DMS53 treated with DMSO at 0.1 percent for 48 hours (cell line): ENCODE measurements around the gene SPI1.
"Not testable (repeated sequence)": the region's sequence is repeated elsewhere in the genome, so short reads cannot be mapped to it uniquely, and the experiment has no call there.

ENCODE experiments used
- DNase-seq: peaks from one replicate; lab custom pipeline; 2025; ENCODE audit not compliant: unreplicated experiment; lab: John Stamatoyannopoulos, UW

The SPI1 gene

DNA sequence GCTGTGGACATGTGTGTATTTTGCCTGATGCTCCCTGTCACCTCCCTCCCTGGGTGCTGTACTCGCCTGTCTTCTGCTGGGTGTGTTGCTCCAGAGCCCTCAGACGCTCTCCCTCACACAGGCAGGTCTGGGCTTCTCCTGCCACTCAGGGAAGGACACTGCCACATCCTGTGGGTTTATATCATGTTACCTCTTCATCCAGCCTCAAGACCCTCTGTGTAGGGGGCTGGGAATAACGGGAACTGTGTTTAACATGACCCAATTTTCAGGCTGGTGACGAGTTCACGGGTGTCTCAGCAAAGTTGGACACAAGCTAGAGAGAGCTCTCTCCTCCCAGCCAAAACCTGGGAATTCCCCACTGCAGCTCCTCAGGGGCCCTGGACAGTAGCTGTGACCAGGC is 50.4 kb downstream of the SPI1 start:
- DNase-seq, result no peak

DNA sequence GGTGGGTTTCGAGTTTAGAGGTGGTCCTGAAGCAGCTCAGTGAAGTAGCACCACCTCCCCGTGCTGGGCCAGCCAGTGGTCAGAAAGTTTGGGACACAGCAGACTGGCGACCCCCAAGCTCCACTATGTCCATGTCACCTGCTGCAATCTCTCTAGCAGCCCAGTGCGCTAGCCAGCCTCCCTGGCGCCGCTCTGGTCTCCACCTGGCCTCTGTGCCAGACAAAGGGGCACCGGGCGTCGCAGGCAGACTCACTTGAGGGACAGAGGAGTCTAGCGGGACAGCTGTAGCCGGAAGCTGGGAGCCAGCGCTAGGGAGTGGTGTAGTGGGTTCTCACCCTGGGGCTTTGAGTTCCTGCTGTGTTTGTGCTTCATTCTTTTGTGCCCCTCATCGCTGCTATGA is 51.3 kb downstream of the SPI1 start:
- no peak for DNase-seq

DNA sequence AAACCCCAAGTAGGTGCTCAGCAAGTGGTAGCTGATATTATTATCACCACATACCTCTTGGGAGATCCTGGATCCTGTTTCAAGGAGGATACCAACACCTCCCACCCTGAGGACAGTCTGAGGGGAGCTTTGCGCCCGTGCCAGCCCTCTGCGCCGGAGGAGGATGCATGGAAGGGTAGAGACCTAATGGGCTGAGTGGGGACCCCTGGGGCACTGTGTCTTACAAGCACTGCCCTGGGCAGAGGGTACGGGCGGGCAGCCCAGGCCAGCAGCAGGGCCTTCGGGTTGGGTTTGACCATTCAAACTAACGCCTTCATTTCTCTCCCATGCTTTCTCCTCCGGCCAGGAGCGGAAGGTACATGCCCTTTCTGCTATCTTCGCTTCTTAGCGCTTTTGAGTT is 52.1 kb downstream of the SPI1 start:
- no peak for DNase-seq

DNA sequence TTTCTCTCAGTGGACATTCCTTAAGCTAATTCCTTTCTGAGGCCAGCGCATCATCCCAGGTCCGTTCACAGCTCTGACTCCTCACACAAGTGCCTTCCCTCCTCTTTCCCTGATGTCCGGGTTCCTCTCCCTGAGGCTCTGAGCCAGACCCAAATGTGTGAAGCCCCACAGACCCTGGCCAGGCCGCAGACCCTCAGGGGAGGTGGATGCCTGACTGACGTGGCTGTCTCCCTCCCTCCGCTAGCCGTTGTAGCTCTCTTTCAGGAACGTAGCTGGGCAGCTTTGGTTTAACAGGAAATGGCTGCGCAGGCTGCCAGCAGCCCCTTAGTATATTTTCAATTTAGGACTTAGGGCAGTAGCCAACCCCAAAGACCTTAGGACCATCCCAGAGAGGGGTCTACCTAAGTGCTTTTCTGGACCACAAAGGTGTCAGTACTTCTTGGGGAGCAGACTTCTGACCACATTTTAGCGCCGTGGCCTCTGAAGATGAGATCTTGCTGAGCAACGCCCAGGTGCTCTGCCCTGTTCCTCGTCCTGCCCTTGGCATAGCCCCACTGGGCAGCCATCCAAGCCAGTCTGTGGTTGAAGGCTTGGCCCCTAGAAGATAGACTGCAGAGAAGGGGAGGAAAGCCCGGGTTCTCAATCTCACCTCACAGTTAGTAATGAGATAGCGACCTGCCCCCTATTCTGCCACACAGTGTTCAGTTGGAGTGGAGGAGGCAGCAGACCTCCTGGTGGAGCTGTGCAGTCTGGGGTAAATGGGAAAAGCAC is 52.9 kb downstream of the SPI1 start:
- DNase-seq, result no peak

DNA sequence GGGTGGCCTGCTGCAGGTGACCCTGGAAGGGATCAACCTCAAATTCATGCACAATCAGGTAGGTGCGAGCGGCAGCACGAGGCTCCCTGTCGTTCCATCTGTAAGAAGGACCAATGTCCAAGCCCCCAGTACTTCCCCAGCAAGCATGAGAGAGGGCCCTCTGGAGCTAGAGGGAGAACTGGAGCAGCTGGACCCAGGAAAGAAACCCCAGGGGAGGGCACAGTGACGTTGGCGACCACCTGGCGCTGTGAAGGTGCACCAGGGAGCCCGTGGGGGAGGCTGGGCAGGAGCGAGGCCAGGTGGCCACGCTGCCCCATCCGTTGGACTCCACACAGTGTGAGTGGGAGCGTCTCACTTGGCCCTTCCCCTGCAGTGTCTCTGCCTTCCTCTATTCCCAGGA is 53.8 kb downstream of the SPI1 start:
- DNase-seq, result no peak

DNA sequence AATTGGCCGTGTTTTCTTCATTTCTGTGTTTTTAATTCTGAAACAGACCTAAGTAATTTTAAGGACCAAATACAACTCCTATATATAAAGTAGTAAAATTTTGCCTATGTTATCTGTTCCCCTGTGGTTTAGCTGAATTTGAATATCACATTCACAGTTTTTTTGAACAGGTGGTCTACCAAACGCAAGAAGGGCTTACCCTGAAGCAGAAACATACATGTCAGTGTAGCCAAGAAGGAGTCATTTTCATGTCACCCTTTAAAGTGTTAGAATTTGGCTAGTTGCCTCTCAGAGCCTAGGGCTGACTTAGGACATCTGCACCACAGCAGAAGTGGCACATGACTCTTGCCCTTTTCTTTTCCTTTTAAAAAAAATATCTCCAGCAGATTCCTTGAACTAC is 60.2 kb downstream of the SPI1 start:
- DNase-seq, result no peak

DNA sequence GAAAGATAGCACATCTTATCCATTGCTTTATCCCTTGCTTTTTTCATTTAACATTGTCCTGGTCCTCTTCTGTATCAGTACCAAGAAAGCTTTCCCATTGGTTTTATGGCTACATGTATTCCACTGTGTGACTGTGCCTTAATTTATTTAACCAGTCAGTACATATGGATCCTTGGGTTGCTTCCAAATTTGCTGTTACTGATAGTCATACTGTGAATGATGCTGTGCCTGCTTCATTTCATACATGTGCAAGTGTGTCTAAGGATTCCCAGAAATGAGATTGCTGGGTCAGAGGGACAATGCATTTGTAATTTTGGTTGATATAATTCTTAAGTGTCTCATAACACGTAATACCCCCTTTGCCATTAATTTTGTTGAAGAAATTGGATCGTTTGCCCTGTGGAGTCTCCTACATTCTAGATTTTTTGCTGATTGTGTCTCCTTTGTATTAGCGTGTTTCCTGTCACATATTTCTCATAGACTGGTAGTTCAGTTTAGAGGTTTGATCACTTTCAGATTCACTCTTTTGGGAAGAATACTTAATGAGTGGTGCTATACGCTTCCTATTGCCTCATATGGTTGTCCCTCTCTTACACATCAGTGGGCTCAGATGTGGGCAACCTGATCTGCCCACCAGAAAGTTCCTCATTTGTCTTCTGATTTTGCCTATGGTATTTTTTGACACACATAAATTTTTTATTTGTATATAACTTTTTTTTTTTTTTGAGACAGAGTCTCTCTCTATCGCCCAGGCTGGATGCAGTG is 61.1 kb downstream of the SPI1 start:
- DNase-seq, result no peak

DNA sequence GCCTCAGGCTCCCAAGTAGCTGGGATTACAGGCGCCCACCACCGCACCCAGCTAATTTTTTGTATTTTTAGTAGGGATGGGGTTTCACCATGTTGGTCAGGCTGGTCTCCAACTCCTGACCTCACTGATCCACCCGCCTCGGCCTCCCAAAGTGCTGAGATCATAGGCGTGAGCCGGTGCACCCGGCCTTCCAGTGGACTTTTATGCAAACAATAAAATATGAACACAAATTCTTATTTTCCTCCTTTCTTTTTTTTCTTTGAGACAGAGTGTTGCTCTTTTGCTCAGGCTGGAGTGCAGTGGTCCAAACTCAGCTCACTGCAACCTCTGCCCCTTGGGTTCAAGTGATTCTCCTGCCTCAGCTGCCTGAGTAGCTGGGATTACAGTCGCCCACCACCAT is 61.8 kb downstream of the SPI1 start:
- DNase-seq, result not testable (repeated sequence)

DNA sequence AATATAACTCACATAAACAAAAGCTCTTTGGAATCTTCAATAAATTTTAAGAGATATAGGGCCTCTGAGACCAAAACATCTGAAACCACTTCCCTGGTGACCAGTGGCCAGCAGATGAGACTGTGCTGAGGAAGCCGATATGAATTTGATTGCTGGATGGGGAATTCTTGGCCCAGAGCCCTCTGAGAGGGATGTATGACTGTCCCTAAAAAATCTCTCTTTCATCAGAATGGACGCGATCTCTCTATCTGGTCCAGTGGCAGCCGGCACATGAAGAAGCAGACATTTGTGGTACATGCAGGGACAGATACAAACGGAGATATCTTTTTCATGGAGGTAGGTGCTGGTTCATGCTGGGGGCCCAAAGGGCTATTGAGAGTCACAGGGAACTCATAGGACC is 63.4 kb downstream of the SPI1 start:
- no peak for DNase-seq

DNA sequence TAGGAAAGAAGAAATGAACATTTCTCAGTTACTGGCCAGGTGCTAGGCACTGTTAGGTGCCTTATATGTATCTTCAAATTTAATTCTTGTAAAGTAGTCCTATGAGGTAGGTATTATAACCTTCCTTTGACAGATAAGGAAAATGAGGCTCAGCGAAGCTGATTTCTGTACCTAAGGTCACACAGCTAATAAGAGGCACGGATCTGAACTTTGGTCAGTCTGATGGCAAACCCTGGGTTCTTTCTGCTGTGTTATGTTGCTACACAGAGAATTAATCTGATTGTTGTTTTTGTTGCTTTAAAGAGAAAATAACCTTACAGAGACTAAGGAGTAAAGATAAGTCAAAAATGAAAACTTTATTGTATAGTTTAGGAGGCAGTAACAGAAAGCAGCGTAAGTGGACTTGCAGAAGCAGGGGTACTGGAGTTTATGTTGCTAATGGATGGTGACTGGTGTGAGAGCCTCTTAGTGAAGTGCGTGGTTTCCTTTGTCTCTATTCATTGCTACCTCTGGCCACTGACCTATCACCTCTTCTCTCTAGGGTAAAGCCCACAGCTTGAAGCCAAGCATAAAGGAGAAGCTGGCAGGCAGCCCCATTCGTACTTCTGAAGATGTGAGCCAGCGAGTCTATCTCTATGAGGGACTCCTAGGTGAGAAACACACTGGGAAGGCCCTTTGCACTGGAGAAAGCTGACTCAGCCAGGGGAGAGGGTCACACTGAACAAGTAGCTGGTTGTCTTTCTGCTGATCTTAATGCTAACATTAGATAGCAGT is 70.1 kb downstream of the SPI1 start:
- DNase-seq, result no peak

DNA sequence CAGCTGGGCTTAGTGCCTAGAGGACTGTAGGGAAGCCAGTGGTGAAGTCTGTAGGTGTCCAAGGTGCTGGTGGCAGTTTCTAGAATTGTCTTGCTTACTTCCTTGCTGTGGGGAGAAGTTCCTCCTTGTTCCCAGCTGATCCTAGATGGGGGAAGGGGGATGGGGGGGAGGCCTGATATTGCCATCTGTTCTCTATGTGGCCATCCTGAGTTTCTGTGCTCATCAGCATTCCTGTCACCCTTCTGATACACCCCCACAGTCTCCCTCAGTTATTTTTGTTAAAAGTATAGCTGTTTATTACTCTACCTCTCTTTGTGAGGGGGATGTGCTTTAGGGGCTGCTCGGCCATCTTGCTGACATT is 71.9 kb downstream of the SPI1 start:
- DNase-seq, result no peak

DNA sequence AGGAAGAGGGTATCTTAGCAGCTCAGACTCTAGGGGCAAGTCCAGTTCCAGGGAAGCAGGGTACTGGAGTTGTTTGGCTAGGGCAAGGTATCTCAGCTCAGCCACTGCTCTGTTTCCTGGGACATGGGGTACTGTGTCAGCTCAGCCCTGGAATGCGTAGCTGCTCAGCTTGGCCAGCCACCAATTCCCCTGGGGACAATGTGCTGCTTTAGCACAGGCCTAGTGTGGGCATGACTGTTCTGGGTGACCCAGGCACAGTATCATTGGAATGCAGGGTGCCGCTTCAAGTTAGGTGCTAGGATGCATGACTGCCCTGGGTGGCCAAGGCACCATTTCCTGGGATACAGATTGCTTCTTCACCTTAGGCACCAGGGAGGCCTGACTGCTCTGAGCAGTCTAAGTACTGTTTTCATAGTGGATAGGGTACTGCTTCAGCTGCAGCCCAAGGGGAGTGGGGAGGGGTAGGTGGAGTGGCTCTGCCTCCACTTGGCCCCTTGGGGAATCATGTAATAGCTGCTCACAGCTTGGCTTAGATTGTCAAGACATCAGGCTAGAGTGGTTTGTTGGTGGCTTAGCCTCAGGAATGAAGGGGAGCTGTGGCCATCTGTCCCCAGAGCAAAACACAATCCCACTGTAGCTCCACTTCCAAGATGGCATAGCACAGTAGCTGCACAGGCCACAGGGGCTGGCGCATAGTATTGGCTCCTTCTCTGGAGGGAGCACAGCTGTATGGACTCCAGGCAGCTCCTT is 72.4 kb downstream of the SPI1 start:
- DNase-seq, result no peak
